HEK293 (cell line): Measurements from ENCODE around the gene MAML2.

Source experiments
- CTCF ChIA-PET: fragments of 350-600 bp; formaldehyde crosslinking; extraction: SDS; loops from one replicate; lab custom pipeline; 2021; ENCODE audit warnings: antibody characterized with exemption; lab: Yijun Ruan, JAX
- POLR2A ChIA-PET: fragments of 300-600 bp; formaldehyde crosslinking; extraction: SDS; loops from one replicate; lab custom pipeline; 2020; ENCODE audit warnings: antibody characterized with exemption, inconsistent platforms; lab: Yijun Ruan, JAX
- H3K27ac ChIP-seq: fragments of 200-500 bp; sonication (Bioruptor generic); 2 replicates; pipeline ENCODE4 v1.5.1; 2014; ENCODE audit warnings: low read depth, low read length, control low read depth, inconsistent platforms; ENCODE audit errors: extremely low read depth
- H3K36me3 ChIP-seq, 2 experiments: fragments of 200-500 bp in 1 of 2; sonication (Bioruptor generic) in 1 of 2; 1 replicate in 1 of 2; 2 replicates in 1 of 2; pipeline ENCODE4 v1.5.1; 2014 to 2017; ENCODE audit warnings: inconsistent platforms in 2 of 2, low read length in 2 of 2; ENCODE audit not compliant: control insufficient read depth in 2 of 2, insufficient read depth in 1 of 2
- H3K4me1 ChIP-seq: fragments of 200-500 bp; sonication (Bioruptor generic); 2 replicates; pipeline ENCODE4 v1.5.1; 2014; ENCODE audit warnings: mild to moderate bottlenecking, low read length, inconsistent platforms; ENCODE audit not compliant: control insufficient read depth, insufficient read depth
- H3K4me3 ChIP-seq: 2 replicates; pipeline ENCODE4 v1.5.1; 2011; ENCODE audit warnings: low read depth, mild to moderate bottlenecking, control low read depth, low read length, moderate library complexity
- H3K9me3 ChIP-seq: fragments of 200-500 bp; sonication (Bioruptor generic); 2 replicates; pipeline ENCODE4 v1.5.1; 2014; ENCODE audit warnings: low read depth, low read length, inconsistent platforms; ENCODE audit not compliant: control insufficient read depth, insufficient read depth
- EGR2 ChIP-seq: fragments of 450-650 bp; formaldehyde crosslinking; IDR thresholded peaks from 2 replicates; pipeline ENCODE4 v1.5.1; 2016; ENCODE audit warnings: low read depth, missing biosample characterization, missing genetic modification characterization
- IKZF3 ChIP-seq: fragments of 450-650 bp; IDR thresholded peaks from 2 replicates; pipeline ENCODE4 v1.5.0; 2018; ENCODE audit warnings: missing biosample characterization, mild to moderate bottlenecking, missing genetic modification characterization, moderate library complexity
- REPIN1 ChIP-seq: fragments of 450-650 bp; formaldehyde crosslinking; IDR thresholded peaks from 2 replicates; pipeline ENCODE4 v1.5.1; 2017; ENCODE audit warnings: missing biosample characterization, missing genetic modification characterization, low read depth
- ZFP3 ChIP-seq: fragments of 450-650 bp; formaldehyde crosslinking; IDR thresholded peaks from 2 replicates; pipeline ENCODE4 v1.5.1; 2016; ENCODE audit warnings: low read depth, missing biosample characterization, missing genetic modification characterization
- ZNF10 ChIP-seq: fragments of 450-650 bp; formaldehyde crosslinking; IDR thresholded peaks from 2 replicates; pipeline ENCODE4 v1.5.1; 2017; ENCODE audit warnings: missing biosample characterization, missing genetic modification characterization
- ZNF148 ChIP-seq: fragments of 450-650 bp; formaldehyde crosslinking; IDR thresholded peaks from 2 replicates; pipeline ENCODE4 v1.5.0; 2017; ENCODE audit warnings: missing biosample characterization, missing genetic modification characterization, borderline replicate concordance
- ZNF221 ChIP-seq: fragments of 450-650 bp; formaldehyde crosslinking; IDR thresholded peaks from 2 replicates; pipeline ENCODE4 v1.5.1; 2017; ENCODE audit warnings: missing biosample characterization, missing genetic modification characterization, borderline replicate concordance
- ZNF362 ChIP-seq: fragments of 450-650 bp; formaldehyde crosslinking; IDR thresholded peaks from 2 replicates; pipeline ENCODE4 v1.5.1; 2016; ENCODE audit warnings: missing biosample characterization, missing genetic modification characterization
- ZNF580 ChIP-seq: fragments of 450-650 bp; formaldehyde crosslinking; IDR thresholded peaks from 2 replicates; pipeline ENCODE4 v1.5.1; 2016; ENCODE audit warnings: missing biosample characterization, missing genetic modification characterization
- ZNF629 ChIP-seq: fragments of 450-650 bp; formaldehyde crosslinking; IDR thresholded peaks from 2 replicates; pipeline ENCODE4 v1.5.1; 2017; ENCODE audit warnings: missing biosample characterization, missing genetic modification characterization
- ZNF747 ChIP-seq: fragments of 450-650 bp; formaldehyde crosslinking; IDR thresholded peaks from 2 replicates; pipeline ENCODE4 v1.5.1; 2016; ENCODE audit warnings: missing biosample characterization, missing genetic modification characterization
- ZNF768 ChIP-seq: fragments of 450-650 bp; formaldehyde crosslinking; IDR thresholded peaks from 2 replicates; pipeline ENCODE4 v1.5.1; 2018; ENCODE audit warnings: missing biosample characterization, mild to moderate bottlenecking, missing genetic modification characterization
- ZNF843 ChIP-seq: fragments of 450-650 bp; formaldehyde crosslinking; IDR thresholded peaks from 2 replicates; pipeline ENCODE4 v1.5.1; 2016; ENCODE audit warnings: missing biosample characterization, missing genetic modification characterization
- TF ChIP-seq, protein P1 (sequence below): fragments of 450-650 bp; formaldehyde crosslinking; IDR thresholded peaks from 2 replicates; pipeline ENCODE4 v1.5.1; 2016; ENCODE audit warnings: missing biosample characterization, missing genetic modification characterization
- TF ChIP-seq, protein P2 (sequence below): fragments of 450-650 bp; formaldehyde crosslinking; IDR thresholded peaks from 2 replicates; pipeline ENCODE4 v1.5.1; 2016; ENCODE audit warnings: missing biosample characterization, missing genetic modification characterization
- TF ChIP-seq, protein P3 (sequence below): fragments of 450-650 bp; formaldehyde crosslinking; IDR thresholded peaks from 2 replicates; pipeline ENCODE4 v1.5.1; 2016; ENCODE audit warnings: missing biosample characterization, missing genetic modification characterization
- TF ChIP-seq, protein P4 (sequence below): fragments of 450-650 bp; formaldehyde crosslinking; IDR thresholded peaks from 2 replicates; pipeline ENCODE4 v1.5.1; 2016; ENCODE audit warnings: missing biosample characterization, missing genetic modification characterization

The MAML2 gene

GRCh38 chr11:96232132-96232531, 110.9 kb downstream of the MAML2 start (continued):
- TF ChIP-seq ZNF148 (tag by site-specific recombination) (no peak), ZNF580 (tag by site-specific recombination) (no peak), ZNF768 (no peak)

DNA sequence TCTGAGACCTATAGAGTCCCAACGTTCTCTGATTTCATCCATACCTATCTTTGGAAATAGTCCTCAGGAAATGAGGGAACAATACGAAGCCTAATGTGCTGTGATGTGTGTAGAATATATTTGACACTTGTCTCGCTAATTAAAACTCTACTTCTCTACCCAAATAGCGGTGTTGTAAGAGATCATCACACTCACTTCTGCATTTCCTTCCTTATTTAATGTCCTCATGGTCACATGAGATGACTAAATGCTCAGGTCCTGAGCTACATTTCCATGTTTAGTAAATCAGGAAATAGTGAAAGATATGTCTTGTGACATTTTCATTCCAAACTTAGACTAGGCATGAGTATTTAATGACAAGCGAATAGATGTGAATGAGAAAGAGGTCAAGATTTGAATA, 112.3 kb downstream of the MAML2 start:
- POLR2A ChIA-PET: no interaction called here
- Histone ChIP-seq H3K4me1 (no peaks in the 10 kb centered on the region; the same call in 1 of the 2 replicates), H3K9me3 (no peaks in the 10 kb centered on the region), H3K4me3 (no peak overlapping the region), H3K27ac (no peak overlapping the region), H3K36me3 (no peaks in the 10 kb centered on the region)
- CTCF ChIA-PET: no interaction called here
- TF ChIP-seq IKZF3 (tag by site-specific recombination) (no peak), ZNF221 (tag by site-specific recombination) (no peak), ZNF10 (tag by site-specific recombination) (no peak), ZNF362 (tag by site-specific recombination) (no peak), ZNF629 (tag by site-specific recombination) (no peak), EGR2 (tag by site-specific recombination) (no peak), REPIN1 (no peak), ZNF747 (no peak)
- TF ChIP-seq, protein P1, sequence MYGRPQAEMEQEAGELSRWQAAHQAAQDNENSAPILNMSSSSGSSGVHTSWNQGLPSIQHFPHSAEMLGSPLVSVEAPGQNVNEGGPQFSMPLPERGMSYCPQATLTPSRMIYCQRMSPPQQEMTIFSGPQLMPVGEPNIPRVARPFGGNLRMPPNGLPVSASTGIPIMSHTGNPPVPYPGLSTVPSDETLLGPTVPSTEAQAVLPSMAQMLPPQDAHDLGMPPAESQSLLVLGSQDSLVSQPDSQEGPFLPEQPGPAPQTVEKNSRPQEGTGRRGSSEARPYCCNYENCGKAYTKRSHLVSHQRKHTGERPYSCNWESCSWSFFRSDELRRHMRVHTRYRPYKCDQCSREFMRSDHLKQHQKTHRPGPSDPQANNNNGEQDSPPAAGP: no peak
- TF ChIP-seq, protein P2, sequence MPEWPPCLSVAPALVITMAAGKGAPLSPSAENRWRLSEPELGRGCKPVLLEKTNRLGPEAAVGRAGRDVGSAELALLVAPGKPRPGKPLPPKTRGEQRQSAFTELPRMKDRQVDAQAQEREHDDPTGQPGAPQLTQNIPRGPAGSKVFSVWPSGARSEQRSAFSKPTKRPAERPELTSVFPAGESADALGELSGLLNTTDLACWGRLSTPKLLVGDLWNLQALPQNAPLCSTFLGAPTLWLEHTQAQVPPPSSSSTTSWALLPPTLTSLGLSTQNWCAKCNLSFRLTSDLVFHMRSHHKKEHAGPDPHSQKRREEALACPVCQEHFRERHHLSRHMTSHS (tag by site-specific recombination): no peak
- TF ChIP-seq, protein P3, sequence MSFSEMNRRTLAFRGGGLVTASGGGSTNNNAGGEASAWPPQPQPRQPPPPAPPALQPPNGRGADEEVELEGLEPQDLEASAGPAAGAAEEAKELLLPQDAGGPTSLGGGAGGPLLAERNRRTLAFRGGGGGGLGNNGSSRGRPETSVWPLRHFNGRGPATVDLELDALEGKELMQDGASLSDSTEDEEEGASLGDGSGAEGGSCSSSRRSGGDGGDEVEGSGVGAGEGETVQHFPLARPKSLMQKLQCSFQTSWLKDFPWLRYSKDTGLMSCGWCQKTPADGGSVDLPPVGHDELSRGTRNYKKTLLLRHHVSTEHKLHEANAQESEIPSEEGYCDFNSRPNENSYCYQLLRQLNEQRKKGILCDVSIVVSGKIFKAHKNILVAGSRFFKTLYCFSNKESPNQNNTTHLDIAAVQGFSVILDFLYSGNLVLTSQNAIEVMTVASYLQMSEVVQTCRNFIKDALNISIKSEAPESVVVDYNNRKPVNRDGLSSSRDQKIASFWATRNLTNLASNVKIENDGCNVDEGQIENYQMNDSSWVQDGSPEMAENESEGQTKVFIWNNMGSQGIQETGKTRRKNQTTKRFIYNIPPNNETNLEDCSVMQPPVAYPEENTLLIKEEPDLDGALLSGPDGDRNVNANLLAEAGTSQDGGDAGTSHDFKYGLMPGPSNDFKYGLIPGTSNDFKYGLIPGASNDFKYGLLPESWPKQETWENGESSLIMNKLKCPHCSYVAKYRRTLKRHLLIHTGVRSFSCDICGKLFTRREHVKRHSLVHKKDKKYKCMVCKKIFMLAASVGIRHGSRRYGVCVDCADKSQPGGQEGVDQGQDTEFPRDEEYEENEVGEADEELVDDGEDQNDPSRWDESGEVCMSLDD: no peak

- ChIA-PET CTCF (interaction anchor here (0.7 to 0.8 kb wide), 3 partner anchors 9 to 1724 kb away, joined by 3 to 4 read pairs (median 3); no protein-coding TSS in a partner anchor), POLR2A (no interaction called here)
- H3K4me1 ChIP-seq: no peaks in the 10 kb centered on the region; the same call in 1 of the 2 replicates
- H3K36me3 ChIP-seq: no peaks in the 10 kb centered on the region
- H3K27ac ChIP-seq: no peak overlapping the region
- no peak overlapping the region for H3K4me3 ChIP-seq
- H3K9me3 ChIP-seq: no peaks in the 10 kb centered on the region
- no peak for TF ChIP-seq ZFP3
- TF ChIP-seq ZNF221 (tag by site-specific recombination): no peak
- TF ChIP-seq, protein P4, sequence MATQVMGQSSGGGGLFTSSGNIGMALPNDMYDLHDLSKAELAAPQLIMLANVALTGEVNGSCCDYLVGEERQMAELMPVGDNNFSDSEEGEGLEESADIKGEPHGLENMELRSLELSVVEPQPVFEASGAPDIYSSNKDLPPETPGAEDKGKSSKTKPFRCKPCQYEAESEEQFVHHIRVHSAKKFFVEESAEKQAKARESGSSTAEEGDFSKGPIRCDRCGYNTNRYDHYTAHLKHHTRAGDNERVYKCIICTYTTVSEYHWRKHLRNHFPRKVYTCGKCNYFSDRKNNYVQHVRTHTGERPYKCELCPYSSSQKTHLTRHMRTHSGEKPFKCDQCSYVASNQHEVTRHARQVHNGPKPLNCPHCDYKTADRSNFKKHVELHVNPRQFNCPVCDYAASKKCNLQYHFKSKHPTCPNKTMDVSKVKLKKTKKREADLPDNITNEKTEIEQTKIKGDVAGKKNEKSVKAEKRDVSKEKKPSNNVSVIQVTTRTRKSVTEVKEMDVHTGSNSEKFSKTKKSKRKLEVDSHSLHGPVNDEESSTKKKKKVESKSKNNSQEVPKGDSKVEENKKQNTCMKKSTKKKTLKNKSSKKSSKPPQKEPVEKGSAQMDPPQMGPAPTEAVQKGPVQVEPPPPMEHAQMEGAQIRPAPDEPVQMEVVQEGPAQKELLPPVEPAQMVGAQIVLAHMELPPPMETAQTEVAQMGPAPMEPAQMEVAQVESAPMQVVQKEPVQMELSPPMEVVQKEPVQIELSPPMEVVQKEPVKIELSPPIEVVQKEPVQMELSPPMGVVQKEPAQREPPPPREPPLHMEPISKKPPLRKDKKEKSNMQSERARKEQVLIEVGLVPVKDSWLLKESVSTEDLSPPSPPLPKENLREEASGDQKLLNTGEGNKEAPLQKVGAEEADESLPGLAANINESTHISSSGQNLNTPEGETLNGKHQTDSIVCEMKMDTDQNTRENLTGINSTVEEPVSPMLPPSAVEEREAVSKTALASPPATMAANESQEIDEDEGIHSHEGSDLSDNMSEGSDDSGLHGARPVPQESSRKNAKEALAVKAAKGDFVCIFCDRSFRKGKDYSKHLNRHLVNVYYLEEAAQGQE (tag by site-specific recombination): no peak
- TF ChIP-seq, protein P3: no peak
- TF ChIP-seq ZNF843: no peak
These were observed 113.5 kb downstream of the MAML2 start for GRCh38 chr11:96229354-96229977.
